Measurements from ENCODE around the gene APBA1.

- TF ChIP-seq, protein P1, sequence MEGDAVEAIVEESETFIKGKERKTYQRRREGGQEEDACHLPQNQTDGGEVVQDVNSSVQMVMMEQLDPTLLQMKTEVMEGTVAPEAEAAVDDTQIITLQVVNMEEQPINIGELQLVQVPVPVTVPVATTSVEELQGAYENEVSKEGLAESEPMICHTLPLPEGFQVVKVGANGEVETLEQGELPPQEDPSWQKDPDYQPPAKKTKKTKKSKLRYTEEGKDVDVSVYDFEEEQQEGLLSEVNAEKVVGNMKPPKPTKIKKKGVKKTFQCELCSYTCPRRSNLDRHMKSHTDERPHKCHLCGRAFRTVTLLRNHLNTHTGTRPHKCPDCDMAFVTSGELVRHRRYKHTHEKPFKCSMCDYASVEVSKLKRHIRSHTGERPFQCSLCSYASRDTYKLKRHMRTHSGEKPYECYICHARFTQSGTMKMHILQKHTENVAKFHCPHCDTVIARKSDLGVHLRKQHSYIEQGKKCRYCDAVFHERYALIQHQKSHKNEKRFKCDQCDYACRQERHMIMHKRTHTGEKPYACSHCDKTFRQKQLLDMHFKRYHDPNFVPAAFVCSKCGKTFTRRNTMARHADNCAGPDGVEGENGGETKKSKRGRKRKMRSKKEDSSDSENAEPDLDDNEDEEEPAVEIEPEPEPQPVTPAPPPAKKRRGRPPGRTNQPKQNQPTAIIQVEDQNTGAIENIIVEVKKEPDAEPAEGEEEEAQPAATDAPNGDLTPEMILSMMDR (IDR thresholded peaks at IDR 0.05; ENCODE audit: control extremely low read depth in 1 of 3, insufficient read depth in 1 of 3, low read depth in 1 of 3, low read length in 3 of 3), result no peak
- TF ChIP-seq EZH2 (IDR thresholded peaks at IDR 0.05; ENCODE audit: low read depth, low read length, severe bottlenecking) (no peak), PHF8 (conservative IDR thresholded peaks at IDR 0.05; ENCODE audit: low read depth, low read length) (no peak), CEBPB (IDR thresholded peaks at IDR 0.05; ENCODE audit: low read depth, low read length) (no peak), JUN (IDR thresholded peaks at IDR 0.05; ENCODE audit: low read depth, low read length) (no peak)
- TF ChIP-seq, protein P2, sequence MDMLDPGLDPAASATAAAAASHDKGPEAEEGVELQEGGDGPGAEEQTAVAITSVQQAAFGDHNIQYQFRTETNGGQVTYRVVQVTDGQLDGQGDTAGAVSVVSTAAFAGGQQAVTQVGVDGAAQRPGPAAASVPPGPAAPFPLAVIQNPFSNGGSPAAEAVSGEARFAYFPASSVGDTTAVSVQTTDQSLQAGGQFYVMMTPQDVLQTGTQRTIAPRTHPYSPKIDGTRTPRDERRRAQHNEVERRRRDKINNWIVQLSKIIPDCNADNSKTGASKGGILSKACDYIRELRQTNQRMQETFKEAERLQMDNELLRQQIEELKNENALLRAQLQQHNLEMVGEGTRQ (IDR thresholded peaks at IDR 0.05; ENCODE audit: low read length), result no peak
Observed at GRCh38 chr9:69427286-69427685, 244.9 kb downstream of the APBA1 start.

Measured in H1 (cell line).